ENCODE results near the gene FBLN7. TPM values are rescaled to one million over a fixed set of nuclear protein-coding genes. Genes with fewer than 3 reads are reported as not detected.

FBLN7 gene
- total and polyA plus RNA-seq, 2 experiments from 2014 or later: 0.16 TPM; not detected in 1

GRCh38 chr2:112162341-112162740 lies 24.2 kb downstream of the FBLN7 start:
- no peaks in the 10 kb centered on the region for H3K79me2 ChIP-seq (replicated peaks; ENCODE audit: insufficient read depth)
- DNase-seq (ENCODE audit: low spot score): no peak
- no peaks in the 10 kb centered on the region for H3K9me3 Mint-ChIP-seq
- no peaks in the 10 kb centered on the region for H3K9me2 ChIP-seq (ENCODE audit: insufficient read depth)
- TF ChIP-seq ZNF462 (CRISPR knock-in tag; IDR thresholded peaks at IDR 0.05) (no peak), CTCF (conservative IDR thresholded peaks at IDR 0.05; ENCODE audit: low read depth in 2 of 2) (no peak), JUNB (IDR thresholded peaks at IDR 0.05; ENCODE audit: unreplicated experiment) (no peak), REST (IDR thresholded peaks at IDR 0.05; ENCODE audit: unreplicated experiment) (no peak), ETS1 (IDR thresholded peaks at IDR 0.05) (no peak), ZNF114 (CRISPR knock-in tag; IDR thresholded peaks at IDR 0.05) (no peak), STAT1 (IDR thresholded peaks at IDR 0.05; ENCODE audit: unreplicated experiment) (no peak), NANOG (IDR thresholded peaks at IDR 0.05; ENCODE audit: borderline replicate concordance) (no peak), CREB1 (CRISPR knock-in tag; IDR thresholded peaks at IDR 0.05; ENCODE audit: low read depth) (no peak), EZH2phosphoT487 (IDR thresholded peaks at IDR 0.05; ENCODE audit: unreplicated experiment) (no peak), EZH2 (IDR thresholded peaks at IDR 0.05; ENCODE audit: low read depth, unreplicated experiment) (no peak), POLR2AphosphoS5 (IDR thresholded peaks at IDR 0.05; ENCODE audit: low read depth) (no peak), ZNF331 (CRISPR knock-in tag; IDR thresholded peaks at IDR 0.05; ENCODE audit: low read depth) (no peak)
- no peaks in the 10 kb centered on the region; the same call in 2 of the 3 replicates for H3K4me1 Mint-ChIP-seq
- H4K20me1 ChIP-seq (replicated peaks; ENCODE audit: insufficient read depth): no peaks in the 10 kb centered on the region
- H3K27ac Mint-ChIP-seq: no peak overlapping the region
- no peak overlapping the region for H3K27ac ChIP-seq (ENCODE audit: low read depth)
- no peak overlapping the region for H2AFZ ChIP-seq
- H3F3A ChIP-seq (replicated peaks; ENCODE audit: low read depth): no peaks in the 10 kb centered on the region
- H3K36me3 ChIP-seq (ENCODE audit: insufficient read depth): no peaks in the 10 kb centered on the region
- no peak overlapping the region for H3K4me3 Mint-ChIP-seq
- no peaks in the 10 kb centered on the region for H3K36me3 Mint-ChIP-seq (ENCODE audit: low read depth)
- no peaks in the 10 kb centered on the region for H3K4me1 ChIP-seq (ENCODE audit: insufficient read depth)
- no peak for ATAC-seq
- H3K4me3 ChIP-seq: no peak overlapping the region
- H3K27me3 ChIP-seq (ENCODE audit: insufficient read depth): no peaks in the 10 kb centered on the region
- H3K27me3 Mint-ChIP-seq (ENCODE audit: insufficient read depth, low read depth, poor library complexity): peaks cover 9% of the 10 kb centered on the region
- no peak overlapping the region for H3K4me2 ChIP-seq

Data from GM23338 (cell line).